IgD-negative memory B cell (primary cell): ENCODE measurements around the gene IHH. TPM values are rescaled to one million over a fixed set of nuclear protein-coding genes. Genes with fewer than 3 reads are reported as not detected.

Experiments
- H3K27ac Mint-ChIP-seq, 3 donors: one replicate each; pipeline ENCODE4 v1.8.0; 2020 to 2022; ENCODE audit warnings: mild to moderate bottlenecking in 3 of 3, mixed read lengths in 3 of 3, moderate library complexity in 1 of 3
- H3K27me3 Mint-ChIP-seq: one replicate; pipeline ENCODE4 v1.8.0; 2021; ENCODE audit warnings: mixed read lengths
- H3K36me3 Mint-ChIP-seq: one replicate; pipeline ENCODE4 v1.8.0; 2020; ENCODE audit warnings: mild to moderate bottlenecking, mixed read lengths
- H3K4me1 Mint-ChIP-seq, 3 donors: one replicate each; pipeline ENCODE4 v1.8.0; 2020 to 2022; ENCODE audit warnings: mixed read lengths in 3 of 3, mild to moderate bottlenecking in 1 of 3
- H3K4me3 Mint-ChIP-seq, 4 donors: one replicate each; pipeline ENCODE4 v1.8.0; 2020 to 2022; ENCODE audit warnings: mild to moderate bottlenecking in 4 of 4, mixed read lengths in 4 of 4, moderate library complexity in 3 of 4
- H3K9me3 Mint-ChIP-seq, 3 donors: one replicate each; pipeline ENCODE4 v1.8.0; 2020 to 2021; ENCODE audit warnings: mixed read lengths in 3 of 3, mild to moderate bottlenecking in 1 of 3
- polyA plus RNA-seq: library from polyadenylated mRNA; unstranded; fragments of 300-500 nt; fragmentation: Illumina TruSeq; gene quantifications from one replicate; pipeline ENCODE4 v1.2.3, GENCODE V29; 2021

Gene IHH
- polyA plus RNA-seq, 1 donor from 2014 or later = not detected

GRCh38 chr2:219058541-219059374 lies 2.0 kb downstream of the IHH start:
- no peaks in the 10 kb centered on the region for H3K9me3 Mint-ChIP-seq
- no peak overlapping the region for H3K27ac Mint-ChIP-seq
- H3K4me3 Mint-ChIP-seq = peak overlapping the region in 2 of 4 donors; percentile 39 to 50
- H3K4me1 Mint-ChIP-seq = peaks cover 2 to 17% (median 5%) of the 10 kb centered on the region in 3 donors
- H3K27me3 Mint-ChIP-seq = peaks cover 40% of the 10 kb centered on the region
- H3K36me3 Mint-ChIP-seq = peaks cover 1% of the 10 kb centered on the region

DNA sequence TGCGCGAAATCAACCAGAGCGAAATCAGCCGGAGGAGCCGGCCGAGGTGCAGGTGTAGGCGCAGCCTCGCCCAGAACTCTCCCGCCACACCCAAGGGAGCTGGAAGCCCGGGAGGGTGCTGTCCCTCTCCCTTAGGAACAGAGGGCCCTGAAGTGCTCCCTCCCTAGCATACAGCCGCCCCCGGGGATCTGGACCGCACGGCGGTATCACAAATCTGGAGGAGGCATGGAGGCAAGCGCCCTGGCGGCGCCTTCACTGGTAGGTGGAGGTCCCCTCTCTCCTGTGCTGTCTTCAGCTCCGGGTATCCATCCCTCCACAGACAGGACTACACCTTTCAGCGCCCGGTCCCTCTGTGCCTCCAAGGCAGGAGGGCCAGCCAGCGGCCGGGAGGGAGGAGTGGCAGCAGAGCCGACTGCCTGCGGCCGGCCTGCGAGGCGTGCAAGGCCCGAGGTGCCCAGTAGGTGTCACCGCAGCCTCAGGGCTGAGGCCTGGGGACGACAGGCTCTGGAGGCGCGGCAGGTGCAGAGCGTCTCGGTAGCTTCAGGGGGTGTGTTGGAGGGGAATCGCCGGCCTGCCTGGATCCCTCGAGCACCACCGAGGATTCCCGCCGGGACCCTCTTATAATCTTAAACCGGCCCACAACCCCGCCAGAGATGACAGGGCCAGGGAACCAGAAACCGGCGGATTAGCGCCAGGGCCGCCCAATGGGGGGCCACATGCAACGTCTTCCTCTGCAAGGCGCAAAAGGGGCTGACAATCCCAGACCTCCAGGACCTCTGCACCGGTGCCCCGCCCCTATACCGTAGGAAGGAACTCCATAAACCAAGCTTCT lies 2.8 kb downstream of the IHH start:
- H3K9me3 Mint-ChIP-seq = no peaks in the 10 kb centered on the region
- no peak overlapping the region for H3K27ac Mint-ChIP-seq
- H3K36me3 Mint-ChIP-seq = peaks cover 1% of the 10 kb centered on the region
- H3K4me1 Mint-ChIP-seq = peaks cover 2 to 17% (median 5%) of the 10 kb centered on the region in 3 donors
- peaks cover 46% of the 10 kb centered on the region for H3K27me3 Mint-ChIP-seq
- H3K4me3 Mint-ChIP-seq = peak overlapping the region; percentile 13 to 84 (median 64)

- Mint-ChIP-seq H3K27ac (no peak overlapping the region), H3K4me3 (peak overlapping the region in 1 of 4 donors; percentile 84), H3K27me3 (peaks cover 41% of the 10 kb centered on the region), H3K9me3 (no peaks in the 10 kb centered on the region), H3K4me1 (peaks cover 2 to 17% (median 5%) of the 10 kb centered on the region in 3 donors), H3K36me3 (peaks cover 1% of the 10 kb centered on the region)
Observed at GRCh38 chr2:219056896-219057708, 3.6 kb downstream of the IHH start.

DNA sequence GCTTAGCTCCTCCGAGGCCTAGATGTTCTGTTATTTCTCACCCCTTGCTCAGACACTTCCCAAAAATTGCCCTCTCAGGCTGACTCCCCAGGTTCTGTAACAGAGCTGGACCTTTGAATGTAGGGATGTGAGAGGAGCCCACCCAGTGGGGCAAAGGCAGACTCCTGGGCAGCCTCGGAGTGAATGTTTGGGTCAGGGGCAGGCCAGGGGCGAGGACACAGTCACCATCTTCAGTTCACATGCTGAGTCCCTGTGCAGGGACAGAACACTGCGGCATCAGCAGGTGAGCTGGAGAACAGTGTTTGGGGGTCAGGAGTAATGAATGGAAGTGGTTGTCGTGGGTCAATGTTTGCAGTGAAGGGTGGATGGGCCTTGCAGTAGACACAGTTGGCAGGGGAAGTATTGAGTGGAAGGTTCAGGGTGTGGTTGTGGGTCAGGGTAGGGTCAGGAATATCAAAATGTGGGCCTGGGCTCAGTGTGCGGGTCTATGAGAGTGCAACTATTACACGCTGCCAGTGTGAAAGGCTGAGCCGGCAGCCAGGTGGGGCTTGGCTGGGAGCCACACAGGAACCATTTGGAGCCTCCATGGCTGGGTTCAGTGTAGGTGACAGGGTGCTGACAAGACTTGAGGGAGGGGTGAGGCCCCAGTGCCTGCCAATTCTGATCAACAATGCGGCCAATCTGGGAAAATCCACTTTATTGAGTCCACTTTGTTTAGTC lies 4.4 kb downstream of the IHH start:
- Mint-ChIP-seq H3K27ac (peak overlapping the region in 1 of 3 donors; percentile 33), H3K4me1 (peaks cover 2 to 16% (median 2%) of the 10 kb centered on the region in 3 donors), H3K27me3 (peaks cover 33% of the 10 kb centered on the region), H3K36me3 (peaks cover 1% of the 10 kb centered on the region), H3K9me3 (no peaks in the 10 kb centered on the region), H3K4me3 (peak overlapping the region in 1 of 4 donors; percentile 27)

DNA sequence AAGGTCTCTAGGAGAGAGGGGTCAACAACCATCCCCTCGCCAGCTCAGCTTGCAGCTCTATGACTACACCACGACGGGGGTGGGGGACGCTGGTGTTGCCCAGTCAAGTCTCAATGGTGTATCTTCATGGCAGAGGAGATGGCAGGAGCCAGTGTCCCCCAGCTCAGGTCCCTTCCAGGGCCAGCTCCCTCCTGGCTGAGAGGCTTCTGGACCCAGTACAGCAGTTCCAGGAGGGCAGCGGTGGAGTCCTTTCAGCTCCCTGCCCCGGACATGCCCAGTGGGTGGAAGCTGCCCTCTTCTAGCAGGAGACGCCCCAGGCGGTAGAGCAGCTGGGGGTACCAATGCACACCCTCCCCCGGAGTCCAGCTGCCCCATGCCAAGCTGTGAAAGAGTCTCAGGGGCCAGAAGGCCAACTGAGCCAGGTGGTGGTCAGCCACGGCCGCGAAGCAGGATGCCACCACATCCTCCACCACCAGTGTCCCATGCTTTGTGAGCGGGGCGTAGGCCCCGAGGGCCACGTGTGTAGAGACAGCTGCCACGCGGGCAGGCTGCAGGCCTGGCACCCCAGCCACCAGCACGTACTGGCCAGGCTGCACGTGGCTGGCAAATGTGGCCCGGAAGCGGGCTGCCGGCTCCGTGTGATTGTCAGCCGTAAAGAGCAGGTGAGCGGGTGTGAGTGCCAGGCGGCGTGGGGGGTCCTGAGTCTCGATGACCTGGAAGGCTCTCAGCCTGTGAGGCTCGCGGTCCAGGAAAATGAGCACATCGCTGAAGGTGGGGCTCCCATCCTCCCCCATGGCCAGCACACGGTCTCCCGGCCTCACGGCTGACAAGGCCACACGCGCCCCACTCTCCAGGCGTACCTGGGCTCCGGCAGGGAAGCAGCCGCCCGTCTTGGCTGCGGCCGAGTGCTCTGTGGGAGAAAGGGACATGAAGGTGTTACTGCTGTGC lies 5.5 kb downstream of the IHH start:
- peaks cover 1% of the 10 kb centered on the region for H3K36me3 Mint-ChIP-seq
- peaks cover 0 to 14% (median 2%) of the 10 kb centered on the region in 3 donors for H3K4me1 Mint-ChIP-seq
- H3K27ac Mint-ChIP-seq = no peak overlapping the region
- H3K9me3 Mint-ChIP-seq = no peaks in the 10 kb centered on the region
- H3K4me3 Mint-ChIP-seq = no peak overlapping the region
- peaks cover 38% of the 10 kb centered on the region for H3K27me3 Mint-ChIP-seq

GRCh38 chr2:219049282-219049681 lies 11.4 kb downstream of the IHH start:
- Mint-ChIP-seq H3K27ac (no peak overlapping the region), H3K27me3 (peaks cover 23% of the 10 kb centered on the region), H3K36me3 (no peaks in the 10 kb centered on the region), H3K4me3 (no peak overlapping the region), H3K9me3 (no peaks in the 10 kb centered on the region), H3K4me1 (no peaks in the 10 kb centered on the region)

DNA sequence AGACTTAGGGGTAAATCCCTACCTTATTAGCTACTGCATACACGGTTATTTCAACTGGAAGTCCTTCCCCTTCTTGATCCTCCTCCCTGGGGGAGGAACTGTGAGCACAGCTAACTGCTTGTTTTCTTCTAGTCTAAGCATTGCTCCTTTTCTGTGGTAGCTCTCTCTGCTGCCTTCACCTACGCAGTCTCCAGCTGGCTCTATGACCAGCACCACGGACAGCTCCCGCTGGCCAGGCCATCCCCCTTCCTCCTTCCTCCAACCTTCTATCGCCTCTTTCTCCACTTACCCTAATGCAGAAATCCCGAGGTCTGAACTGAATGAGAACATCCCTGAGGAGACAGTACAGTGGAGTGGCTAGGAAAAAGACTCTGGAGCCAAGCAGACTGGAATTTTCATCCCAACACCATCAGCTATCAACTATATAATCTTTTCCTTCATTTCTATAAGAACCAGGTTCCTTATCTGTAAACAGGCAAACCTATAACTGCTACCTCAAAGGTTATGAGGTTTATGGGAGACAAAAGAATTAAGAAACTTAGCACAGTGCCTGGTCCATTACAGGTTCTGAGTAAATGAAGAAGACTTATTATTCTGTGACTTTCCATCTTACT lies 14.7 kb downstream of the IHH start:
- peaks cover 33% of the 10 kb centered on the region for H3K27me3 Mint-ChIP-seq
- no peaks in the 10 kb centered on the region for H3K9me3 Mint-ChIP-seq
- H3K36me3 Mint-ChIP-seq = no peaks in the 10 kb centered on the region
- H3K4me3 Mint-ChIP-seq = no peak overlapping the region
- peaks cover 3 to 7% (median 5%) of the 10 kb centered on the region in 3 donors for H3K4me1 Mint-ChIP-seq
- H3K27ac Mint-ChIP-seq = no peak overlapping the region

GRCh38 chr2:219042750-219043149 lies 18.0 kb downstream of the IHH start:
- Mint-ChIP-seq H3K4me1 (peaks cover 4 to 8% (median 6%) of the 10 kb centered on the region in 3 donors), H3K36me3 (peaks cover 2% of the 10 kb centered on the region), H3K27ac (no peak overlapping the region), H3K27me3 (peaks cover 31% of the 10 kb centered on the region), H3K9me3 (peaks cover 0 to 3% (median 0%) of the 10 kb centered on the region in 3 donors), H3K4me3 (no peak overlapping the region)

GRCh38 chr2:219042157-219042556 lies 18.6 kb downstream of the IHH start:
- H3K36me3 Mint-ChIP-seq = peaks cover 2% of the 10 kb centered on the region
- peaks cover 31% of the 10 kb centered on the region for H3K27me3 Mint-ChIP-seq
- H3K4me3 Mint-ChIP-seq = no peak overlapping the region
- H3K27ac Mint-ChIP-seq = no peak overlapping the region
- peaks cover 0 to 3% (median 0%) of the 10 kb centered on the region in 3 donors for H3K9me3 Mint-ChIP-seq
- peaks cover 4 to 8% (median 6%) of the 10 kb centered on the region in 3 donors for H3K4me1 Mint-ChIP-seq

- H3K27me3 Mint-ChIP-seq = peaks cover 31% of the 10 kb centered on the region
- peaks cover 4 to 8% (median 6%) of the 10 kb centered on the region in 3 donors for H3K4me1 Mint-ChIP-seq
- H3K4me3 Mint-ChIP-seq = peak within 1 kb of the TSS; percentile 60 to 74 (median 66)
- peaks cover 0 to 3% (median 0%) of the 10 kb centered on the region in 3 donors for H3K9me3 Mint-ChIP-seq
- peak within 1 kb of the TSS in 1 of 3 donors; percentile 55 for H3K27ac Mint-ChIP-seq
- peaks cover 2% of the 10 kb centered on the region for H3K36me3 Mint-ChIP-seq
Observed at GRCh38 chr2:219041252-219041651, 19.5 kb downstream of the IHH start, which contains the start of gene CFAP65. TSS of gene CFAP65 (minus strand) at chr2:219041516. CDS start at chr2:219039048, 2,468 bp downstream.

DNA sequence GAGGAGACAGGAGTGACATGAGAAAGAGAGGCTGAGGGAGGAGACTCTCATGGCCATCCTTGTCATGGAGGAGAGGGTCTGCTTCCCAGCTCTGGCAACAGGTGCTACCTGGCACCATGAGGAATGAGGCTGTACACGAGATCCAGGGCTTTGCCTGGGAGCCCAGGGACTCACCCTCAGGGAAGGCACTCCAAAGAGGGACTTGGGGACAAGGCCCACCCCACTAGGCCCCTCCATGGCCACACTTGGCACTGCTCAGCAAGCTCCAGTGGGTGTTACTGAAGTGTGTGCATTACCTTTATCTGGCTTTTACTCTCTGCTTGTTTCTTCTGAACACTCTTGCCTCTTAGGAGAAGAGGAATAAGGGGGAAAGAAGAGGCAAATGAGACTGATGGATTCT lies 22.1 kb downstream of the IHH start:
- H3K4me1 Mint-ChIP-seq = peaks cover 4 to 8% (median 6%) of the 10 kb centered on the region in 3 donors
- no peak overlapping the region for H3K27ac Mint-ChIP-seq
- H3K4me3 Mint-ChIP-seq = no peak overlapping the region
- peaks cover 31% of the 10 kb centered on the region for H3K27me3 Mint-ChIP-seq
- peaks cover 2% of the 10 kb centered on the region for H3K36me3 Mint-ChIP-seq
- H3K9me3 Mint-ChIP-seq = peaks cover 0 to 5% (median 0%) of the 10 kb centered on the region in 3 donors

- Mint-ChIP-seq H3K9me3 (peaks cover 0 to 5% (median 0%) of the 10 kb centered on the region in 3 donors), H3K36me3 (peaks cover 2% of the 10 kb centered on the region), H3K27me3 (peaks cover 28% of the 10 kb centered on the region), H3K4me3 (no peak overlapping the region), H3K4me1 (peaks cover 4 to 8% (median 6%) of the 10 kb centered on the region in 3 donors), H3K27ac (no peak overlapping the region)
Observed at GRCh38 chr2:219037783-219038499, 22.8 kb downstream of the IHH start.
